WERI-Rb-1 (cell line): ENCODE measurements around the gene RASA3.

Source experiments
- DNase-seq: peaks from one replicate; pipeline ENCODE4 v3.0.0-alpha.2; 2020
- H3K27ac ChIP-seq: fragments of 250-450 bp; sonication (Bioruptor Pico); 2 replicates; pipeline ENCODE4 v1.5.1; 2020; ENCODE audit warnings: mild to moderate bottlenecking, moderate library complexity
- H3K27me3 ChIP-seq: fragments of 250-450 bp; sonication (Bioruptor Pico); 2 replicates; pipeline ENCODE4 v1.5.1; 2021; ENCODE audit warnings: mild to moderate bottlenecking, low read depth, moderate library complexity; ENCODE audit not compliant: insufficient read depth, severe bottlenecking
- H3K36me3 ChIP-seq: fragments of 250-450 bp; sonication (Bioruptor Pico); 2 replicates; pipeline ENCODE4 v1.5.1; 2020; ENCODE audit warnings: mild to moderate bottlenecking, moderate library complexity
- H3K4me3 ChIP-seq: 2 replicates; pipeline ENCODE4 v1.5.1; 2011; ENCODE audit warnings: low read depth, mild to moderate bottlenecking, control low read depth, low read length
- H3K9me3 ChIP-seq: fragments of 250-450 bp; sonication (Bioruptor Pico); 2 replicates; pipeline ENCODE4 v1.5.1; 2021; ENCODE audit warnings: mild to moderate bottlenecking, moderate library complexity; ENCODE audit not compliant: severe bottlenecking
- CTCF ChIP-seq: IDR thresholded peaks from 2 replicates; pipeline ENCODE4 v1.5.1; 2011; ENCODE audit warnings: low read depth, mild to moderate bottlenecking, control low read depth, inconsistent platforms, low read length

The RASA3 gene

DNA sequence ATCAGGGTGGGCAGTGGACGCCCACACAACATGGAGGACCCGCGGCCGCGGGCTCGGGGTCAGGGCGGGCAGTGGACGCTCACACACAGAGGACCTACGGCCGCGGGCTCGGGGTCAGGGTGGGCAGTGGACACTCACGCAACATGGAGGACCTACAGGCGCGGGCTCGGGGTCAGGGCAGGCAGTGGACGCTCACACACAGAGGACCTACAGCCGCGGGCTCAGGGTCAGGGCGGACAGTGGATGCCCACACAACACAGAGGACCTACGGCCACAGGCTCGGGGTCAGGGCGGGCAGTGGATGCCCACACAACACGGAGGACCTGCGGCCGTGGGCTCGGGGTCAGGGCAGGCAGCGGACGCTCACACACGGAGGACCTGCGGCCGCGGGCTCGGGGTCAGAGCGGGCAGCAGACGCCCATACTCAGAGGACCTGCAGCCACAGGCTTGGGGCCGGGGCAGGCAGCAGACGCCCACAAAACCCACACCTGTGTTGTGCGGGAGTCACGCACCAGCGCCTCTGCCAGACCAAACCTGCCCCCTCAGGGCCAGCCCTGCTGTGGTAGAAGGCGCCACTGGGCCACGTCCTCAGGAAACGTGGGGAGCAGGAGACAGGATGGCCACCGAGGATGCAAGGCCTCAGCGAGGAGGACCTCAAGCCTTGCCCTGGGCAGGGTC is 131.0 kb downstream of the RASA3 start:
- Histone ChIP-seq H3K27ac (no peak overlapping the region), H3K27me3 (no peaks in the 10 kb centered on the region), H3K9me3 (no peaks in the 10 kb centered on the region), H3K36me3 (peaks cover under 1% of the 10 kb centered on the region; the same call in 1 of the 2 replicates), H3K4me3 (no peak overlapping the region)
- no peak for DNase-seq
- no peak for TF ChIP-seq CTCF

GRCh38 chr13:114000151-114001040 is 132.0 kb downstream of the RASA3 start:
- no peak for TF ChIP-seq CTCF
- H3K27ac ChIP-seq, result no peak overlapping the region

DNA sequence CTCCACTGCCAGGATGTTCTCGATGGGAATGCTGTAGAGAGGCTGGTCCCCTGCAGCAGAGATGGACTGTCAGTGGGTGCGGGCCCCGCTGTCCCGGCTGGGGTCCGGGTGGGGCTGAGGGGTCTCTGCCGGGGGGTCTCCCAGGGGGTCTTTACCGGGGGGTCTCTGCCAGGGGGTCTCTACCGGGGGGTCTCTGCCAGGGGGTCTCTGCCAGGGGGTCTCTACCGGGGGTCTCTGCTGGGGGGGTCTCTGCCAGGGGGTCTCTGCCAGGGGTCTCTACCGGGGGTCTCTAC is 132.9 kb downstream of the RASA3 start:
- H3K27ac ChIP-seq, result no peak overlapping the region
- DNase-seq, result no peak
- TF ChIP-seq CTCF, result no peak
- H3K9me3 ChIP-seq, result no peaks in the 10 kb centered on the region
- no peak overlapping the region for H3K4me3 ChIP-seq
- no peaks in the 10 kb centered on the region for H3K27me3 ChIP-seq
- H3K36me3 ChIP-seq, result peaks cover 5% of the 10 kb centered on the region

More at GRCh38 chr13:114000151-114001040, 132.0 kb downstream of the RASA3 start:
- H3K9me3 ChIP-seq, result no peaks in the 10 kb centered on the region
- no peak for DNase-seq
- H3K4me3 ChIP-seq, result no peak overlapping the region
- H3K36me3 ChIP-seq, result peaks cover 5% of the 10 kb centered on the region
- H3K27me3 ChIP-seq, result no peaks in the 10 kb centered on the region

GRCh38 chr13:113998781-113999617 is 133.4 kb downstream of the RASA3 start:
- no peak for DNase-seq
- H3K9me3 ChIP-seq, result no peaks in the 10 kb centered on the region
- H3K36me3 ChIP-seq, result peaks cover 5% of the 10 kb centered on the region
- H3K4me3 ChIP-seq, result no peak overlapping the region
- no peaks in the 10 kb centered on the region for H3K27me3 ChIP-seq
- no peak for TF ChIP-seq CTCF
- no peak overlapping the region for H3K27ac ChIP-seq

DNA sequence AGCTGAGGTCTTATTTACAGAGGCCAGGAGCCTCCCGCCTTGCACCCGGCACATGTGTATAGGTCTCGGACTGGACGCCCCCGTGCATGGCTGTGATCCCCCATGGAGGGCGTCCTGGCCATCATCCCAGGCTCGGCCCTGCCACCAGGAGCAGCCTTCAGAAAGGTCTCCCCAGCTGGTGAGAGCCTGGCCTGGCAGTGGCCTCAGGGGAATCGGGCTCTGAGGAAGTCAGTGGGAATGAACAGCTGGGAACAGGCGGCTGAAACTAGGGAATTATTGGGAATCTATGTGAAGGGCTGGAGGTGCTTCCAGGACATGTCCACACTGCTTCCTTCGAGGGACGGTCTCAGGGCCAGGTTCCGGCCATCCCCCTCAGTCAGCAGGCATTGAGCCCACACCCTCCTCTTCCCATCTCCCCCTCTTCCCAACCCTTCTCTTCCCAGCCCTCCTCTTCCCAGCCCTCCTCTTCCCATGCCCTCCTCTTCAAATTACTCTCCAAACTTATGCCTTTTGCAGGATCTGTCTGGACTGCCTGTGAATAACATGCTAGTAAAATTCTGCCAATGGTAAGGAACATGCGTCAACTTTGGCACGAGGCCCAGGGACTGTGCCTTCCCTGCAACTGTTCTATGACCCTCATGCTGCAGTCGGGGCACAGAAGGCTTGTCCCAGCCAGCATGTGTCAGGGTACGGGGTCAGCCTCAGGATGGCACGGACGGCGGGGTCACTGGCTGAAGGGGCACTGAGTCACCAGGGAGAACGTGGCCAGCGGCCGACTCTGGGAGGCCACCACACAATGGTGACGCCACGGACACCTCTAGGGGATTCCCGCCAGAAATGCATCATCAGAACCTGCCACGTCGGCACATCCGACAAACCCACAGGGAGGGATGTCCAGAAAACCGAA is 134.3 kb downstream of the RASA3 start:
- TF ChIP-seq CTCF, result no peak
- peaks cover 5% of the 10 kb centered on the region for H3K36me3 ChIP-seq
- no peak overlapping the region for H3K27ac ChIP-seq
- no peaks in the 10 kb centered on the region for H3K27me3 ChIP-seq
- H3K4me3 ChIP-seq, result no peak overlapping the region
- DNase-seq, result no peak
- H3K9me3 ChIP-seq, result no peaks in the 10 kb centered on the region
